BE2C (cell line): ENCODE results near the gene ANKRD40CL.

Source experiments
- DNase-seq: peaks from one replicate; pipeline ENCODE4 v3.0.0-alpha.2; 2020
- H3K27me3 ChIP-seq: fragments of 250-450 bp; sonication (Bioruptor Pico); 2 replicates; pipeline ENCODE4 v1.5.1; 2020; ENCODE audit warnings: mild to moderate bottlenecking
- H3K36me3 ChIP-seq: fragments of 250-450 bp; sonication (Bioruptor Pico); 2 replicates; pipeline ENCODE4 v1.5.1; 2020; ENCODE audit warnings: mild to moderate bottlenecking
- H3K4me1 ChIP-seq: fragments of 250-450 bp; sonication (Bioruptor Pico); 2 replicates; pipeline ENCODE4 v1.5.1; 2020
- H3K4me3 ChIP-seq: 2 replicates; pipeline ENCODE4 v1.5.1; 2011; ENCODE audit warnings: low read depth, low read length
- H3K9me3 ChIP-seq: fragments of 250-450 bp; sonication (Bioruptor Pico); 2 replicates; pipeline ENCODE4 v1.5.1; 2020
- CTCF ChIP-seq: IDR thresholded peaks from 2 replicates; pipeline ENCODE4 v1.5.1; 2012; ENCODE audit warnings: mild to moderate bottlenecking, low read depth, low read length

The ANKRD40CL gene

GRCh38 chr17:50802609-50803571, 35.6 kb upstream of the ANKRD40CL start:
- Histone ChIP-seq H3K27me3 (no peaks in the 10 kb centered on the region), H3K9me3 (no peaks in the 10 kb centered on the region), H3K36me3 (no peaks in the 10 kb centered on the region), H3K4me1 (no peaks in the 10 kb centered on the region), H3K4me3 (no peak overlapping the region)
- TF ChIP-seq CTCF, result no peak
- DNase-seq, result no peak

GRCh38 chr17:50800196-50800700, 32.9 kb upstream of the ANKRD40CL start:
- TF ChIP-seq CTCF, result no peak
- Histone ChIP-seq H3K4me1 (peaks cover 6% of the 10 kb centered on the region), H3K4me3 (no peak overlapping the region), H3K9me3 (no peaks in the 10 kb centered on the region), H3K27me3 (no peaks in the 10 kb centered on the region), H3K36me3 (no peaks in the 10 kb centered on the region)
- no peak for DNase-seq

- Histone ChIP-seq H3K9me3 (no peaks in the 10 kb centered on the region), H3K4me3 (no peak overlapping the region), H3K4me1 (peaks cover 6% of the 10 kb centered on the region), H3K36me3 (no peaks in the 10 kb centered on the region), H3K27me3 (no peaks in the 10 kb centered on the region)
- no peak for DNase-seq
- no peak for TF ChIP-seq CTCF
Measured at GRCh38 chr17:50799582-50799981, 32.3 kb upstream of the ANKRD40CL start.

- DNase-seq, result no peak
- Histone ChIP-seq H3K4me3 (no peak overlapping the region), H3K9me3 (no peaks in the 10 kb centered on the region), H3K36me3 (no peaks in the 10 kb centered on the region), H3K27me3 (no peaks in the 10 kb centered on the region), H3K4me1 (peaks cover 6% of the 10 kb centered on the region)
- no peak for TF ChIP-seq CTCF
Measured at GRCh38 chr17:50798424-50799288, 31.3 kb upstream of the ANKRD40CL start.

GRCh38 chr17:50797135-50797810, 30.0 kb upstream of the ANKRD40CL start:
- no peaks in the 10 kb centered on the region for H3K9me3 ChIP-seq
- no peaks in the 10 kb centered on the region for H3K36me3 ChIP-seq
- H3K4me1 ChIP-seq, result peaks cover 6% of the 10 kb centered on the region
- H3K27me3 ChIP-seq, result no peaks in the 10 kb centered on the region
- no peak overlapping the region for H3K4me3 ChIP-seq
- no peak for TF ChIP-seq CTCF
- DNase-seq, result no peak
